Measurements from ENCODE around the gene SLC39A11. TPM values are rescaled to one million over a fixed set of nuclear protein-coding genes. Genes with fewer than 3 reads are reported as not detected.
"Not testable (repeated sequence)": the region's sequence is repeated elsewhere in the genome, so short reads cannot be mapped to it uniquely, and the experiment has no call there.

Gene SLC39A11
- total and polyA plus RNA-seq, 3 donors from 2014 or later: 11.4 to 18.6 (median 18.0) TPM

GRCh38 chr17:72775237-72775636 lies 317.3 kb downstream of the SLC39A11 start:
- 95 to 96% methylated on average over 5 of the region's 5 CpGs for WGBS, 2 donors
- H3K36me3 ChIP-seq (ENCODE audit: low read depth, missing control alignments): no peaks in the 10 kb centered on the region

GRCh38 chr17:72774236-72774635 lies 318.3 kb downstream of the SLC39A11 start:
- Histone ChIP-seq H3K9me3 (no peaks in the 10 kb centered on the region), H3K27ac (no peak overlapping the region), H3K27me3 (no peaks in the 10 kb centered on the region), H3K4me1 (no peaks in the 10 kb centered on the region), H3K36me3 (ENCODE audit: low read depth, missing control alignments) (no peaks in the 10 kb centered on the region), H3K4me3 (no peak overlapping the region)
- intact Hi-C loops (cut with DNase I; ENCODE audit: low total_unique reads): no loop called here
- WGBS, 2 donors: 93 to 95% methylated on average over 4 of the region's 4 CpGs
- no peak for DNase-seq
- no peak for TF ChIP-seq POLR2A (IDR thresholded peaks at IDR 0.05)
- no peak for TF ChIP-seq CTCF (IDR thresholded peaks at IDR 0.05)

More at GRCh38 chr17:72775237-72775636, 317.3 kb downstream of the SLC39A11 start:
- H3K27me3 ChIP-seq: no peaks in the 10 kb centered on the region
- no peaks in the 10 kb centered on the region for H3K9me3 ChIP-seq
- no peak overlapping the region for H3K4me3 ChIP-seq
- intact Hi-C loops (cut with DNase I; ENCODE audit: low total_unique reads): no loop called here
- H3K4me1 ChIP-seq: no peaks in the 10 kb centered on the region
- H3K27ac ChIP-seq: no peak overlapping the region
- TF ChIP-seq POLR2A (IDR thresholded peaks at IDR 0.05) (no peak), CTCF (IDR thresholded peaks at IDR 0.05) (no peak)
- DNase-seq: no peak

- H3K27ac ChIP-seq; H3K36me3 ChIP-seq (ENCODE audit: low read depth, missing control alignments); DNase-seq; H3K4me3 ChIP-seq; H3K27me3 ChIP-seq; H3K9me3 ChIP-seq; intact Hi-C loops (cut with DNase I; ENCODE audit: low total_unique reads); H3K4me1 ChIP-seq: not testable (repeated sequence)
- 89 to 97% methylated on average over 1 of the region's 1 CpG for WGBS, 2 donors
Measured at GRCh38 chr17:72773225-72773624, 319.3 kb downstream of the SLC39A11 start.

GRCh38 chr17:72772331-72772821 lies 320.1 kb downstream of the SLC39A11 start:
- 93 to 97% methylated on average over 7 of the region's 7 CpGs for WGBS, 2 donors
- DNase-seq: no peak
- intact Hi-C loops (cut with DNase I; ENCODE audit: low total_unique reads): no loop called here
- Histone ChIP-seq H3K9me3 (no peaks in the 10 kb centered on the region), H3K27me3 (no peaks in the 10 kb centered on the region), H3K4me1 (no peaks in the 10 kb centered on the region), H3K36me3 (ENCODE audit: low read depth, missing control alignments) (no peaks in the 10 kb centered on the region), H3K4me3 (no peak overlapping the region), H3K27ac (no peak overlapping the region)
- TF ChIP-seq POLR2A (IDR thresholded peaks at IDR 0.05) (no peak), CTCF (IDR thresholded peaks at IDR 0.05) (no peak)

GRCh38 chr17:72771734-72772133 lies 320.8 kb downstream of the SLC39A11 start:
- H3K27ac ChIP-seq: no peak overlapping the region
- no peaks in the 10 kb centered on the region for H3K9me3 ChIP-seq
- intact Hi-C loops (cut with DNase I; ENCODE audit: low total_unique reads): no loop called here
- WGBS, 2 donors: 88 to 98% methylated on average over 3 of the region's 3 CpGs
- H3K4me1 ChIP-seq: no peaks in the 10 kb centered on the region
- H3K36me3 ChIP-seq (ENCODE audit: low read depth, missing control alignments): no peaks in the 10 kb centered on the region
- DNase-seq: no peak
- no peaks in the 10 kb centered on the region for H3K27me3 ChIP-seq
- TF ChIP-seq CTCF (IDR thresholded peaks at IDR 0.05): no peak
- TF ChIP-seq POLR2A (IDR thresholded peaks at IDR 0.05): no peak
- H3K4me3 ChIP-seq: no peak overlapping the region

All from testis (tissue), 3 donors.